UCSD-AML1 (cell line): ENCODE data around the gene MDH2.
"Not testable (repeated sequence)": the region's sequence is repeated elsewhere in the genome, so short reads cannot be mapped to it uniquely, and the experiment has no call there.

Source experiments
- DNase-seq: peaks from one replicate; lab custom pipeline; 2025; ENCODE audit not compliant: unreplicated experiment; lab: John Stamatoyannopoulos, UW

MDH2 gene

DNA sequence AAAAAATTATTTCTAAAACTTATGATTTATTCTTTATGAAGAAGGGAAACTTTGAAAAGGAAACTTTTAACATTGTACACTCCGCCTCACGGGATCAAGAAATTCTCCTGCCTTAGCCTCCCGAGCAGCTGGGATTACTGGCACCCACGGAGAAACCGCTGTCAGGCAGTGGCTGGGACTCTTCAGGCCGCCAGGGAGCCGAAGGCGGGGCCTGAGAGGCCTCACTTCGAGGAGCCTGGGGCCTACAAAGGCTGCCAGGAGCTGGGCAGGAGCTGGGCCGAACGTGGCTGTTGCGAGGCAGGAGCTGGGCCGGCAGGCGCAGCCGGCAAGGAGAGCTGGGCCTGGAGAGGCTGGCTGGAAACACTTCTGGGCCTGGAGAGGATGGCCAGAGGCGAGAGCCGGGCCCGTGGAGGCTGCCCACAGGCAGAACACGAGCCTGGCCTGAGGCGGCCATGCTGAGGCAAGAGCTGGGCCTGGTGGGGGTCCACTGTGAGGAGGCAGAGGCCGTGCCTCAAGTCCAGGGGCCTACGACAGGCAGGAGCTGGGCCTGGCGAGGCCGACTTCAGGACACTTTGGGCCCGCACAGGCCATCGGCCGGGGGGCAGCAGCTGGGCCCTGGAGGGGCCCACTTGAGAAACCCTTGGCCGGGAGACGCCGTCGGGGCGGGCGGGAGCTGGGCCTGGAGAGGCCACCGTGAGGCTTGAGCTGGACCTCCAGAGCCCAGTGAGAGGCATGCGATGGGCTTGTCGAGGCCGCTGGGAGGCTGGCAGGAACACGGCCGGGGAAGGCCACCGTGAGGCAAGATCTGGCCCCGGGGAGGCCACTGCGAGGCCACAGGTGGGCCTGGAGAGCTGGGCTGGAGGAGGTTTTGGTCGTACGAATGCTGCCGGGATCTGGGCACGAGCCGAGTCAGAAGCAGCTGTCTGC lies 23.7 kb downstream of the MDH2 start:
- DNase-seq, result no peak

DNA sequence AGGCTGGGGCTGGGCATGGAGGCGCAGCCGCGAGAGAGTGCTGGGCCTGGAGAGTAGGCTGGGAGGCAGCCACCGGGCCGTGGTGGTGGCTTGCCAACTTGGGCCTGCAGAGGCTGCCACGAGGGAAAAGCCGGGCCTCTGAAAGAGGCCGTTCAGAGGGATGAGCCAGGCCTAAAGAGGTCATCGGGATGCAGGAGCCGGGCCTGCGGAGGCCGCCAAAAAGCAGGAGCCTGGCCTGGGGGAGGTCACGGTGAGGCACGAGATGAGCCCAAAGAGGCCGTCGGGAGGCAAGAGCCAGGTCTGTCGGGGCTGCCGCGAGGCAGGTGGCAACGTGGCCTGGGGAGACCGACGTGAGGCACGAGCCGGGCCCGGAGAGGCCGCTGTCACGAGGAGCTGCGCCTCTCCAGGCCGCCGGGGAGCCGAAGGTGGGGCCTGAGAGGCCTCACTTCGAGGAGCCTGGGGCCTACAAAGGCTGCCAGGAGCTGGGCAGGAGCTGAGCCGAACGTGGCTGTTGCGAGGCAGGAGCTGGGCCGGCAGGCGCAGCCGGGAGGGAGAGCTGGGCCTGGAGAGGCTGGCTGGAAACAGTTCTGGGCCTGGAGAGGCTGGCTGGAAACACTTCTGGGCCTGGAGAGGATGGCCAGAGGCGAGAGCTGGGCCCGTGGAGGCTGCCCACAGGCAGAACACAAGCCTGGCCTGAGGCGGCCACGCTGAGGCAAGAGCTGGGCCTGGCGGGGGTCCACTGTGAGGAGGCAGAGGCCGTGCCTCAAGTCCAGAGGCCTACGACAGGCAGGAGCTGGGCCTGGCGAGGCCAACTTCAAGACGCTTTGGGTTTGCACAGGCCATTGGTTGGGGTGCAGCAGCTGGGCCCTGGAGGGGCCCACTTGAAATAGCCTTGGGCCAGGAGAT lies 24.6 kb downstream of the MDH2 start:
- no peak for DNase-seq

GRCh38 chr7:76073335-76073990 lies 25.6 kb downstream of the MDH2 start:
- no peak for DNase-seq

DNA sequence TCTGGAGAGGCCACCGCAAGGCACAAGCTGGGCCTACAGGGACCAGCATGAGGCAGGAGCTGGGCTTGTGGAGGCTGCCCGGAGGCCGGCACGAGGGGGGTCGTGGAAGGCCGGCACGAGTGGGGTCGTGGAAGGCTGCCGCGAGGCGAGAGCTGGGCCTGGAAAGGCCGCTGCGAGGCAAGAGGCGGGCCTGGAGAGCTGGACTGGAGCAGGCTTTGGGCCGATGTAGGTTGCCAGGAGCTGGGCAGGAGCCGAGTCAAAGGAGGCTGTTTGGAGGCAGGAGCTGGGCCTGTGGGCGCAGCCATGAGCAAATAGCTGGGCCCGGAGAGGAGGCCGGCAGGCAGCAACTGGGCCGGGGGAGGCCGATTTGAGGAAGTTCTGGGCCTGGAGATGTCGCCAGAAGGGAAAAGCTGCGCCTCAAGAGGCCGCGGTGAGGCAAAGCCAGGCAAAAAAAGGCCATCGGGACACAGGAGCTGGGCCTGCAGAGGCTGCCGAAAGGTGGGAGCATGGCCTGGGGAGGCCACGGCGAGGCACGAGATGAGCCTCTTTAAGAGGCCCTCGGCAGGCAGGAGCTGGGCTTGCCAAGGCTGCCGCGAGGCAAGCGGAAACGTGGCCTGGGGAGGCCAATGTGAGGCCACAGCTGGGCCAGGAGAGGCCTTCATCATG lies 26.5 kb downstream of the MDH2 start:
- DNase-seq, result no peak

DNA sequence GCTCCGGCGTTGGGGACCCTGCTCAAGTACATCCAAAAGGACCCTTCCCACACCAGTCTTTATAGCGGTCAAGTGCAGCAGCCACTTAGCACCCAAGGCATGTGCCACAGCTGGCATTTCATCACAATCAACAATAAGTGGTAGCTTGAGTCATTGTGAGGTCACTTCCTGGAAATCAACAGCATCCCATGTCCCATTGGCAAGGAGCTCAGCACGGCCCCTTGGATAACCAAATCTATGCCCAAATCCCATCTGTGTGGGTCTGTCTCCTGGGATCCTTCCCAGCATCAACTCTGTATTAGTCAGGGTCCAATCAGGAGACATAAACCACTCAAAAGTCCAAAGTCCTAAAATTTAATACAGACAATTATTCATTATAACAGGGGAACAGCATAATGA lies 27.1 kb downstream of the MDH2 start:
- DNase-seq, result no peak

DNA sequence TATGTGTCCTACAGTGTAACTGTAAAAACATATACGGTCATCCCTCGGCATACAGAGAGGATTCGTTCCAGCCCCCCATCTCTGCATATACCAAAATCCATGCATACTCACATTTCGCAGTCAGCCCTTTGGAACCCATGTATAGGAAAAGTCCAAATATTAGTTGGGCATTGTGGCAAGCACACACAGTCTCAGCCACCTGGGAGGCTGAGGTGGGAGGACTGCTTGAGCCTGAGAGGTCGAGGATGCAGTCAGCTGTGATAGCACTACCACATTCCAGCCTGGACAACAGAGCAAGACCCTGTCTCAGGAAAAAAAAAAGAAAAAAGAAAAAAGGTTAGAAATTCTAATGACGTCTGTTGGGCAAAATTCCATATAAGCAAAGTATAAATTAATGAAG lies 29.1 kb downstream of the MDH2 start:
- DNase-seq, result no peak

- DNase-seq, result no peak
These were observed 29.5 kb downstream of the MDH2 start for GRCh38 chr7:76077435-76077834.

- no peak for DNase-seq
These were observed 32.3 kb downstream of the MDH2 start for GRCh38 chr7:76080204-76080603.

DNA sequence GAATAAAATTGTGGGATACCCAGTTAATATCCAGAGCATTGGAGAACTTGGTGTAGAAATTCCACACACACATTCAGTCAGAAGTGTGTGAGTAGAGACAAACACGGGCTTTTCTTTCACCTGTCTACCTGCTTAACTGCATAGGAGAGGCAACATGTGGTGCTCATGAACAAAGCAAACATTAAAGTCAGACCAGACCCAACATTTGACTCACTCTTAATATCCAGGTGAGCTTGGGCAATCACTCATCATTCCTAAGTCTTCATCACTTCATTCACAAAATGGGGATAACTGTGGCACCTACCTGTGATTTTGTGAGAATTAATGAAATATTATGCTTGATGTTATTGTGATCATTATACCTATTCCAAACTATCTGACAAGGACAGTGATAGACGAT lies 36.2 kb downstream of the MDH2 start:
- DNase-seq, result not testable (repeated sequence)

DNA sequence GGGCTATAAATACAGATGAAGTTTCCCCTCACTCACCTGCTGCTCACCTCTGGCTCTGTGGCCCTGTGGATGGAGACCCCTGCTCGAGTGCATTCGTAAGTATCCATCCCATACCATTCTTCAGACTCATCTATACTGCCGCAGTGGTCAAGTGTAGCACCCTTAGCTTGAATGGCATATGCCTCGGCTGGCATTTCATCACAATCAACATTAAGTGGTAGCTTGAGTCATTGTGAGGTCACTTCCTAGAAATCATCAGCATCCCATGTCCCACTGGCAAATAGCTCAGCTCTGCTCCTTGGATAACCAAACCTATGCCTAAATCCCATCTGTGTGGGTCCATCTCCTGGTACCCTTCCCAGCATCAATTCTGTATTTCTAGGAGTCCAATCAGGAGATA lies 38.2 kb downstream of the MDH2 start:
- DNase-seq, result no peak

GRCh38 chr7:76087362-76087791 lies 39.5 kb downstream of the MDH2 start:
- not testable (repeated sequence) for DNase-seq

DNA sequence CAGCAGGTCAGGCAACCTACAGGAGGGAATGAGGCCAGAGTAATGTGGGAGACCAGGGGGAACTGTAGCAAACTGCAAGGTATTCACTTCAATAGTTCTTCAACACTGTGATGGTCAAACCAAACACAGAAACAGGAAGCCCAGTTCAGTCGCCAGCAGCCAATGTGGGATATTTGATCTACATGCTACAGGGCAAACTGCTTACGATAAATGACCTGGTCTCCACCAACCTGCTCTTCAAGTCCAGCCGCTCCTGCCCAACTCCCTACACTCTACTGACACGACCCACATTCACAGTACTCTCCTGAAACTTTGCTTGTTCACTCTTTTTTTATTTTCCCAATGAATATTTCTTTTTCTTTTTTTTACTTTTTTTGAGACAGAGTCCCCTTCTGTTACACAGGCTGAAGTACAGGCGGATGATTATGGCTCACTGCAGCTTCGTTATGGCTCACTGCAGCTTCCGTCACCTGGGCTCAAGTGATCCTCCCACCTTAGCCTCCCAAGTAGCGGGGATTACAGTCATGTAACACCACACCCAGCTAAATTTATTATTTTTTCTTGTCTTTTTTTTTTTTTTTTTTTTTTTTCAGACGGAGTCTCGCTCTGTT lies 42.1 kb downstream of the MDH2 start:
- no peak for DNase-seq

DNA sequence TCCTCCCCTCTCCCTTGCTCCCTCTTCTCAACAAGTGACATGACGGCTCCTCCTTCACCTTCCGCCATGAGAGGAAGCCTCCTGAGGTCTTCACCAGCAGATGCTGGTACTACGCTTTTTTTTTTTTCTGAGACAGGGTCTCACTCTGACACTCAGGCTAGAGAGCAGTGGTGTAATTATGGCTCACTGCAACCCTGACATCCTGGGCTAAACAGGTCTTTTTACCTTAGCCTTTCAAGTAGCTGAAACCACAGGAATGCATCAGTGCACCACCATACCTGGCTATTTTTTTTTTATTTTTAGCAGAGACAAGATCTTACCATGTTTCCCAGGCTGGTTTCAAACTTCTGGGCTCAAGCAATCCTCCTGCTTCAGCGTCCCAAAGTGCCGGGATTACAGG lies 43.6 kb downstream of the MDH2 start:
- DNase-seq, result no peak

GRCh38 chr7:76093531-76093930 lies 45.6 kb downstream of the MDH2 start:
- not testable (repeated sequence) for DNase-seq

DNA sequence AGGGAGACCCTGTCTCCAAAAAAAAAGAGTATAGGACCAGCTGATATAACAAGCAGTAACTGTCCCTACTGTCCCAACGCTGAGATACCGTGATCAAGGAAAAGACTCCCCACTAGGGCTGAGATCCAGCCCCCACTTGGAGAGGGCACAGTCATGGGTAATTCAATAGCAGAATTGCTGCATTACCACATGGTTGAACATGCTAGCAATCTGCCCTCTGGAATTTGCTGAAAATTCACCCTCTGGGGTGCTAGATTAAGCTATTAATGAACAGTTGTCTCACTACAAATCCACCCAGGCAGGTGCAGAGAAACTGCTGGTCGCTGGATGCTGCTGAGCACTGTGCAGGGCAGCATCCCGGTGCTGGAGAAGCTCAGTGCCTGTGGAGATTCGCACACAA lies 46.4 kb downstream of the MDH2 start:
- DNase-seq, result not testable (repeated sequence)

- no peak for DNase-seq
These were observed 48.0 kb downstream of the MDH2 start for GRCh38 chr7:76095908-76096307.

DNA sequence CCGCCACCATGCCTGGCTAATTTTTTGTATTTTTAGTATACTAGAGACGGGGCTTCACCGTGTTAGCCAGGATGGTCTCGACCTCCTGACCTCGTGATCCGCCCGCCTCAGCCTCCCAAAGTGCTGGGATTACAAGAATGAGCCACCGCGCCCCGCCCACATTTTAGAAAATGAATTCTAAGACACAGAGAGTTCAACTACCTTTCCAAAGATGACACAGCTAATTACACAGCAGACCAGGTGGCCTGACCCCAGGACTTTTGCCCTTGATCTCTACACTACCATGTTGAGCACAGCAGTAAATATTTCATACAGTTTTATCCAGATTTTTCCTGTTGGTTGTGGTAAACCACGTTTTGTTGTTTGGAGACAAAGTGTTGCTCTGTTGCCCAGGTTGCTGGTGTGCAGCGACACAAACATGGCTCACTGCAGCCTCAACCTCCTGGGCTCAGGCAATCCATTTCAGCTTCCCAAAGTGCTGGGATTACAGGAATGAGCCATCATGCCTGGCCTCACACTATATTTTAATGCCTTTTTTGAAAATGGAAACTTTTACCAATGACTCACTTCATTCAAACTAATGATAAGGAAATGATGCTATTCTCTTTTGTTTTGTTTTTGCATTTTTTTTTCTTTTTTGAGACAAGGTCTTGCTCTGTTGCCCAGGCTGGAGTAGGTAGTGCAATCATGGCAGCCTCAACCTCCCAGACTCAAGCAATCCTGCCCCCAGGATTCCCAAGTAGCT lies 54.0 kb downstream of the MDH2 start:
- not testable (repeated sequence) for DNase-seq

GRCh38 chr7:76103788-76104187 lies 55.9 kb downstream of the MDH2 start:
- DNase-seq, result not testable (repeated sequence)

GRCh38 chr7:76106130-76106529 lies 58.2 kb downstream of the MDH2 start:
- DNase-seq, result not testable (repeated sequence)

- DNase-seq, result no peak
These were observed 59.0 kb downstream of the MDH2 start for GRCh38 chr7:76106893-76107292.
